Heart left ventricle (tissue), 13 donors: ENCODE data around the gene MAP1A.

Experiments
- POLR2A ChIP-seq, 2 donors: fragments of 450-650 bp; IDR thresholded peaks; one replicate each; pipeline ENCODE4 v1.6.1; 2017; ENCODE audit warnings: antibody characterized with exemption in 2 of 2, mild to moderate bottlenecking in 2 of 2, moderate library complexity in 2 of 2
- TF ChIP-seq, protein P1 (sequence below), 12 donors: fragments of 200-600 bp; sonication (generic) in 4 of 12; IDR thresholded peaks; one replicate each; pipeline versions ENCODE4 v1.5.0 to v1.8.0; 2018 to 2022; ENCODE audit warnings: antibody characterized with exemption in 12 of 12, mild to moderate bottlenecking in 5 of 12
- donor health status: ischemic (EF 13 %, LVEDD 7.1; RV severe dilation, severe dysfunction).
- donor health status: DM: no; HTN: yes; CAD: no.
- donor health status: DM: no; HTN: no; CAD: no.
- donor health status: ischemic (EF 25% LVEDD 6.9; RV normal size, moderate dysfunction).
- donor health status: ischemic (EF 25% LVEDD 5.7; RV mildly dilated, moderate dysfunction).
- donor health status: ischemic (EF 35%, LVEDD 5.7; RV mildly dilated, moderate dysfunction).
- donor health status: nonischemic (EF 11% LVEDD 7.7; RV severe dilation, severe dysfunction).
- donor health status: DM: yes; HTN: yes; CAD: no.
- donor health status: PGD.
- donor health status: ischemic (EF 29% LVEDD 5.4; RV normal size, mild dysfunction).
- donor health status: nonischemic (EF 23%, LVEDD 6.1; RV moderate dilation, normal function).

DNA sequence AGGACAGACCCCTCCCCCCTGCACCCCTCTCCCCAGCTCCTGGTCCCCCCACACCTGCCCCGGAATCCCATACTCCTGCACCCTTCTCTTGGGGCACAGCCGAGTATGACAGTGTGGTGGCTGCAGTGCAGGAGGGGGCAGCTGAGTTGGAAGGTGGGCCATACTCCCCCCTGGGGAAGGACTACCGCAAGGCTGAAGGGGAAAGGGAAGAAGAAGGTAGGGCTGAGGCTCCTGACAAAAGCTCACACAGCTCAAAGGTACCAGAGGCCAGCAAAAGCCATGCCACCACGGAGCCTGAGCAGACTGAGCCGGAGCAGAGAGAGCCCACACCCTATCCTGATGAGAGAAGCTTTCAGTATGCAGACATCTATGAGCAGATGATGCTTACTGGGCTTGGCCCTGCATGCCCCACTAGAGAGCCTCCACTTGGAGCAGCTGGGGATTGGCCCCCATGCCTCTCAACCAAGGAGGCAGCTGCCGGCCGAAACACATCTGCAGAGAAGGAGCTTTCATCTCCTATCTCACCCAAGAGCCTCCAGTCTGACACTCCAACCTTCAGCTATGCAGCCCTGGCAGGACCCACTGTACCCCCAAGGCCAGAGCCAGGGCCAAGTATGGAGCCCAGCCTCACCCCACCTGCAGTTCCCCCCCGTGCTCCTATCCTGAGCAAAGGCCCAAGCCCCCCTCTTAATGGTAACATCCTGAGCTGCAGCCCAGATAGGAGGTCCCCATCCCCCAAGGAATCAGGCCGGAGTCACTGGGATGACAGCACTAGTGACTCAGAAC lies 9.8 kb downstream of the MAP1A start:
- TF ChIP-seq, protein P1, sequence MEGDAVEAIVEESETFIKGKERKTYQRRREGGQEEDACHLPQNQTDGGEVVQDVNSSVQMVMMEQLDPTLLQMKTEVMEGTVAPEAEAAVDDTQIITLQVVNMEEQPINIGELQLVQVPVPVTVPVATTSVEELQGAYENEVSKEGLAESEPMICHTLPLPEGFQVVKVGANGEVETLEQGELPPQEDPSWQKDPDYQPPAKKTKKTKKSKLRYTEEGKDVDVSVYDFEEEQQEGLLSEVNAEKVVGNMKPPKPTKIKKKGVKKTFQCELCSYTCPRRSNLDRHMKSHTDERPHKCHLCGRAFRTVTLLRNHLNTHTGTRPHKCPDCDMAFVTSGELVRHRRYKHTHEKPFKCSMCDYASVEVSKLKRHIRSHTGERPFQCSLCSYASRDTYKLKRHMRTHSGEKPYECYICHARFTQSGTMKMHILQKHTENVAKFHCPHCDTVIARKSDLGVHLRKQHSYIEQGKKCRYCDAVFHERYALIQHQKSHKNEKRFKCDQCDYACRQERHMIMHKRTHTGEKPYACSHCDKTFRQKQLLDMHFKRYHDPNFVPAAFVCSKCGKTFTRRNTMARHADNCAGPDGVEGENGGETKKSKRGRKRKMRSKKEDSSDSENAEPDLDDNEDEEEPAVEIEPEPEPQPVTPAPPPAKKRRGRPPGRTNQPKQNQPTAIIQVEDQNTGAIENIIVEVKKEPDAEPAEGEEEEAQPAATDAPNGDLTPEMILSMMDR (IDR thresholded peaks at IDR 0.05), result no peak
- no peak for TF ChIP-seq POLR2A (IDR thresholded peaks at IDR 0.05)
